Thoracic aorta (tissue), 2 donors: ENCODE measurements around the gene TBC1D2. TPM values are rescaled to one million over a fixed set of nuclear protein-coding genes. Genes with fewer than 3 reads are reported as not detected.

Source experiments
- ATAC-seq: fragments of 150-250 bp; one replicate; pipeline ENCODE4 v1.8.0; 2017; ENCODE audit warnings: low read depth; ENCODE audit not compliant: insufficient number of reproducible peaks, low FRiP score
- DNase-seq: peaks from one replicate; pipeline ENCODE4 v3.0.0-alpha.2; 2020; ENCODE audit warnings: low spot score
- H3K27ac ChIP-seq, 2 donors: fragments of 200-600 bp; sonication (generic); 1 replicate in 1 of 2; 2 replicates in 1 of 2; pipeline ENCODE4 v1.5.1; 2016; ENCODE audit warnings: mild to moderate bottlenecking in 2 of 2, moderate library complexity in 2 of 2
- H3K27me3 ChIP-seq: fragments of 200-600 bp; sonication (generic); replicated peaks from 2 replicates; pipeline ENCODE4 v1.6.0; 2016; ENCODE audit warnings: mild to moderate bottlenecking; ENCODE audit not compliant: insufficient read depth
- H3K36me3 ChIP-seq: fragments of 200-600 bp; sonication (generic); one replicate; pipeline ENCODE4 v1.5.1; 2016
- H3K4me1 ChIP-seq, 2 donors: fragments of 200-600 bp; sonication (generic); 1 replicate in 1 of 2; 2 replicates in 1 of 2; pipeline versions ENCODE4 v1.5.1 to v1.6.0; 2016; ENCODE audit warnings: low read depth in 2 of 2, mild to moderate bottlenecking in 1 of 2; ENCODE audit not compliant: control insufficient read depth in 1 of 2
- H3K4me3 ChIP-seq: fragments of 200-600 bp; sonication (generic); 2 replicates; pipeline ENCODE4 v1.5.1; 2016; ENCODE audit warnings: mild to moderate bottlenecking
- H3K9me3 ChIP-seq: fragments of 200-600 bp; sonication (generic); 2 replicates; pipeline ENCODE4 v1.5.1; 2016
- total RNA-seq, 2 donors: library from RNA; depleted of rRNA; stranded (reverse); fragments of >200 nt; gene quantifications; one replicate each; pipeline versions ENCODE4 v1.1.0 to v1.2.3, GENCODE V29; 2016
- TF ChIP-seq, protein P1 (sequence below): fragments of 200-600 bp; sonication (generic); IDR thresholded peaks from one replicate; pipeline ENCODE4 v1.5.1; 2019; ENCODE audit warnings: antibody characterized with exemption

TBC1D2 gene
- total RNA-seq, 2 donors from 2014 or later = 22.3 to 23.7 TPM

DNA sequence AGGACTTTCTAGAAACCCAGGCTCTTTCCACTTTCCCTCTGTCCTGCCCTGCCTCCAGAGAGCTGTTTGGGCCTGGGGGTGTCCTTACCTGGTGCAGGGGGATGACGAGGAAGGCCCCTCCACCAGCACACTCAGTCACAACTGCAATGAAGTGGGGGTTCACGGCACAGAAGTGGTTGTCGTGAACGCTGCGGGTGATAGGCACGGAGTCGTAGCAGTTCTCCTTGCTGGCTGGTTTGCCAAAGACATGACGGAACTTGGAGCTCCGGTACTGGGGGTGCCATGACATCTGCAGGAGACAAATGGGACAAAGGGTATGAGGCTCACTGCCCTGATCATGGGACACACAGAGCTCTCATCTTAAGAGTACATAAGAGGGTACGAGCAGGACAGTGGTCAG, 98.1 kb downstream of the TBC1D2 start:
- Histone ChIP-seq H3K27ac (no peak overlapping the region), H3K36me3 (no peaks in the 10 kb centered on the region), H3K9me3 (no peaks in the 10 kb centered on the region), H3K4me3 (no peak overlapping the region), H3K4me1 (no peaks in the 10 kb centered on the region), H3K27me3 (no peaks in the 10 kb centered on the region)
- no peak for ATAC-seq
- no peak for DNase-seq
- TF ChIP-seq, protein P1, sequence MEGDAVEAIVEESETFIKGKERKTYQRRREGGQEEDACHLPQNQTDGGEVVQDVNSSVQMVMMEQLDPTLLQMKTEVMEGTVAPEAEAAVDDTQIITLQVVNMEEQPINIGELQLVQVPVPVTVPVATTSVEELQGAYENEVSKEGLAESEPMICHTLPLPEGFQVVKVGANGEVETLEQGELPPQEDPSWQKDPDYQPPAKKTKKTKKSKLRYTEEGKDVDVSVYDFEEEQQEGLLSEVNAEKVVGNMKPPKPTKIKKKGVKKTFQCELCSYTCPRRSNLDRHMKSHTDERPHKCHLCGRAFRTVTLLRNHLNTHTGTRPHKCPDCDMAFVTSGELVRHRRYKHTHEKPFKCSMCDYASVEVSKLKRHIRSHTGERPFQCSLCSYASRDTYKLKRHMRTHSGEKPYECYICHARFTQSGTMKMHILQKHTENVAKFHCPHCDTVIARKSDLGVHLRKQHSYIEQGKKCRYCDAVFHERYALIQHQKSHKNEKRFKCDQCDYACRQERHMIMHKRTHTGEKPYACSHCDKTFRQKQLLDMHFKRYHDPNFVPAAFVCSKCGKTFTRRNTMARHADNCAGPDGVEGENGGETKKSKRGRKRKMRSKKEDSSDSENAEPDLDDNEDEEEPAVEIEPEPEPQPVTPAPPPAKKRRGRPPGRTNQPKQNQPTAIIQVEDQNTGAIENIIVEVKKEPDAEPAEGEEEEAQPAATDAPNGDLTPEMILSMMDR = no peak

DNA sequence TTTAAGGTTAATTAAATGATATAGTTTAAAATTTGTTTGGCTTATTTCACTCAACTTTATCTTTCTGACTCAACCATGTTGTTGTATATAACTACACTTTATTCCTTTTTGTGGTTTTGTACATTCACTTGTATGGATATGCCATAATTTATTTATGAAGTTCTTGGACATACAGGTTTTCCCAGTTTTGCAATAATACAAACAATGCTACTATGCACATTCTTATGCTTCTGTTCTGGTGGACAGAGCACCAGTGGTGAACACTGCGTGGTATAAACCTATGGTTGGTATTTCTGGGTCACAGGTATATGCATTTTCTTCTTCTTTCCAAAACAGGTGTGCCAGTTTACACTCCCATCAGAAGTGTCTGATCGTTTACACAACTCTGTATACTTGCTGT, 100.8 kb downstream of the TBC1D2 start:
- Histone ChIP-seq H3K4me1 (no peaks in the 10 kb centered on the region), H3K36me3 (no peaks in the 10 kb centered on the region), H3K4me3 (no peak overlapping the region), H3K9me3 (no peaks in the 10 kb centered on the region), H3K27ac (no peak overlapping the region), H3K27me3 (no peaks in the 10 kb centered on the region)
- TF ChIP-seq, protein P1 = no peak
- ATAC-seq (no peak), DNase-seq (no peak)

DNA sequence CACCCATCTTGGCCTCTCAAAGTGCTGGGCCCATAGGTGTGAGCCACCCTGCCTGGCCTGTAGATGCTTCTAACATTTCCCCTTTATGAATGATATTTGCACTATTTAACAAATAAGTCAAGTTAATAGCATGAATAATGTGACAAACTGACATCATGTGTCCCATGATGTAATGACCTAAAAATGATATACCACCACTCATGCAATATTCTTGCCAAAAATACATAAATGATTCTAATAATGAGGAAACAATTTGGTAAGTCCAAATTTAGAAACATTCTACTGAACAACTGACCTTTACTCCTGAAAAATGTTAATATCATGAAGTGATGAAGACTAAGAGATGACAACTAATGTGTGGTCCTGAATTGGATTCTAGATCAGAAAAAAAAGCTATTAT, 102.9 kb downstream of the TBC1D2 start:
- Histone ChIP-seq H3K27me3 (no peaks in the 10 kb centered on the region), H3K36me3 (no peaks in the 10 kb centered on the region), H3K4me3 (no peak overlapping the region), H3K9me3 (no peaks in the 10 kb centered on the region), H3K27ac (no peak overlapping the region), H3K4me1 (no peaks in the 10 kb centered on the region)
- ATAC-seq (no peak), DNase-seq (no peak)
- TF ChIP-seq, protein P1 = no peak

DNA sequence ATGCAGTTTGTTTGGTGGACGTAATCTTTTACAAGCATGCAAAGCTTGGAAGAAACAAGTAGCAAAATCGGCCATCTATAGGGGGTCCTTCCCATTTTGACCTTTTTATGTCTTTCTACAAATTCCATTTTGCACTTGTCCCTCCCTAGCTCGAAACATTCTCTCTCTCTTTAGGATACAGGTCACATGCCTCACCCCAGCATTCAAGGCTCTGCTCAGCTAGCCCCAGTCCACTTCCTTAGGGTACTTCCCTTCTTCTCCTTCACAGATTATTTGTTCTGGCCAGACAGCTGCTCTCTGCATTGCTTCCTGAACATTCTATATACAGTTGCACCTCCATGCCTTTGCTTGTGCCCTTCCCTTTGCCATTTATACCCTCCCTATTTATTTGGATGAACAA, 104.7 kb downstream of the TBC1D2 start:
- Histone ChIP-seq H3K9me3 (no peaks in the 10 kb centered on the region), H3K4me3 (no peak overlapping the region), H3K27ac (no peak overlapping the region), H3K27me3 (no peaks in the 10 kb centered on the region), H3K36me3 (no peaks in the 10 kb centered on the region), H3K4me1 (no peaks in the 10 kb centered on the region)
- no peak for ATAC-seq
- no peak for DNase-seq
- TF ChIP-seq, protein P1 = no peak

DNA sequence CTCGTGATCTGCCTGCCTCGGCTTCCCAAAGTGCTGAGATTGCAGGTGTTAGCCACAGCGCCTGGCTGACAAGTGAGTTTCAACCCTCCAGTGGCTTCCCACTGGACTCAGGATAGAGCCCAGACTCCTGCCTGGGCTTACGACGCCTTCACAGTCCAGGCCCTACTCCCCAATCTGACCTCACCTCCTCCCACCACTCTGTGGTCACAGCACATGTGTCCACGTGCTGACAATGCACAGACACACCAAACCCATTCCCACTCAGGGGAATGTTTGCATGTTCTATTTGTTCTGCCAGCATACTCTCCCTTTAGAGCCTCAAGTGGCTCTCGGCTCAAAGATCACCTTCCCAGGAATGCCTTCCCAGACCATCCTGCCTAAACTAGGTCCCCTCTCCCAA, 105.3 kb downstream of the TBC1D2 start:
- TF ChIP-seq, protein P1 = no peak
- H3K36me3 ChIP-seq = no peaks in the 10 kb centered on the region
- no peaks in the 10 kb centered on the region for H3K9me3 ChIP-seq
- no peak overlapping the region for H3K27ac ChIP-seq
- no peaks in the 10 kb centered on the region for H3K4me1 ChIP-seq
- H3K4me3 ChIP-seq = no peak overlapping the region
- DNase-seq (no peak), ATAC-seq (no peak)
- H3K27me3 ChIP-seq = no peaks in the 10 kb centered on the region
